Activated CD8-positive, alpha-beta T cell treated with anti-CD3 and anti-CD28 coated beads, Interleukin-2, amount 10 ng/mL, durations not matched to agents 7 days and 5 days (primary cell): Measurements from ENCODE around the gene SPECC1. TPM values are rescaled to one million over a fixed set of nuclear protein-coding genes. Genes with fewer than 3 reads are reported as not detected.
A peak's percentile ranks its signal among the peaks of the same experiment; 100 is the strongest.
"Not testable (repeated sequence)": the region's sequence is repeated elsewhere in the genome, so short reads cannot be mapped to it uniquely, and the experiment has no call there.

Experiments
- ATAC-seq: fragments of 150-1000 bp; cut with Tn5 transposase; one replicate; pipeline ENCODE4 v1.10.0; 2021; ENCODE audit warnings: moderate library complexity
- CTCF ChIA-PET: fragments of 350-600 bp; sonication (Branson Sonifier 250); formaldehyde crosslinking; loops from one replicate; lab custom pipeline; 2021; ENCODE audit warnings: antibody characterized with exemption; lab: Charles Lee
- POLR2A ChIA-PET: fragments of 350-600 bp; sonication (Branson Sonifier 250); formaldehyde crosslinking; loops from one replicate; lab custom pipeline; 2021; ENCODE audit warnings: antibody characterized with exemption; lab: Charles Lee
- DNase-seq: peaks from one replicate; pipeline ENCODE4 v3.0.0-alpha.2; 2020
- H3K27ac Mint-ChIP-seq: one replicate; pipeline ENCODE4 v1.8.0; 2021; ENCODE audit warnings: mild to moderate bottlenecking, mixed read lengths
- H3K27me3 Mint-ChIP-seq: one replicate; pipeline ENCODE4 v1.8.0; 2021; ENCODE audit warnings: low read depth, mixed read lengths
- H3K36me3 Mint-ChIP-seq: one replicate; pipeline ENCODE4 v1.8.0; 2021; ENCODE audit warnings: low read depth, mixed read lengths
- H3K4me1 Mint-ChIP-seq: one replicate; pipeline ENCODE4 v1.8.0; 2021; ENCODE audit warnings: low read depth, mixed read lengths
- H3K4me3 Mint-ChIP-seq: one replicate; pipeline ENCODE4 v1.8.0; 2021; ENCODE audit warnings: mild to moderate bottlenecking, mixed read lengths
- H3K9me3 Mint-ChIP-seq: one replicate; pipeline ENCODE4 v1.8.0; 2022; ENCODE audit warnings: mixed read lengths; ENCODE audit not compliant: insufficient read depth
- total RNA-seq, 2 experiments: library from RNA; stranded (reverse); gene quantifications; one replicate each; pipeline ENCODE4 v1.2.3, GENCODE V29; 2021

The SPECC1 gene
- total RNA-seq, 2 experiments from 2014 or later = 4.2 to 5.3 TPM

DNA sequence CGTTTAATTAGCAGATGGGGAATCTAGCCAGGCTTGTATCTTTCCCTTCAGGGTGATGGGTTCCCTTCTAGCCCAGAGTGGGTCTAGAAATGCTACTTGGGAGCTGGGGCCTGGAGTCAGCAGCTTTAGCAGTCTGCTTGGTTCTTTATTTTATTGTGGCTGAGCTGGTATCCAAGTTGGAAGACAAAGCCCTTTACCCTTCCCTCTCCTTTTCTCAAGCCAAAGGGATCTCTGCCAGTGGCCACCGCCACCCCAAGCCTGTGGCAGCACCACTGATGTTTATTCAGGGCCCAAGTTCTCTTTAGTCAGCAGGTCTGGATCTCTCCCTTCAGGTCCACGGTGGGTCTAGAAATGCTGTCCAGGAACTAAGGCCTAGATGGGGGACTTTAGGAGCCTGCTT is 215.2 kb downstream of the SPECC1 start:
- ChIA-PET POLR2A (no interaction called here), CTCF (interaction anchor here (0.9 to 1.7 kb wide), 5 partner anchors 9 to 232 kb away, joined by 3 to 6 read pairs (median 5); no protein-coding TSS in a partner anchor)
- DNase-seq = no peak
- Mint-ChIP-seq H3K27ac (no peak overlapping the region), H3K36me3 (no peaks in the 10 kb centered on the region), H3K4me3 (no peak overlapping the region), H3K27me3 (peaks cover 18% of the 10 kb centered on the region), H3K4me1 (peaks cover 7% of the 10 kb centered on the region), H3K9me3 (no peaks in the 10 kb centered on the region)
- no peak for ATAC-seq

DNA sequence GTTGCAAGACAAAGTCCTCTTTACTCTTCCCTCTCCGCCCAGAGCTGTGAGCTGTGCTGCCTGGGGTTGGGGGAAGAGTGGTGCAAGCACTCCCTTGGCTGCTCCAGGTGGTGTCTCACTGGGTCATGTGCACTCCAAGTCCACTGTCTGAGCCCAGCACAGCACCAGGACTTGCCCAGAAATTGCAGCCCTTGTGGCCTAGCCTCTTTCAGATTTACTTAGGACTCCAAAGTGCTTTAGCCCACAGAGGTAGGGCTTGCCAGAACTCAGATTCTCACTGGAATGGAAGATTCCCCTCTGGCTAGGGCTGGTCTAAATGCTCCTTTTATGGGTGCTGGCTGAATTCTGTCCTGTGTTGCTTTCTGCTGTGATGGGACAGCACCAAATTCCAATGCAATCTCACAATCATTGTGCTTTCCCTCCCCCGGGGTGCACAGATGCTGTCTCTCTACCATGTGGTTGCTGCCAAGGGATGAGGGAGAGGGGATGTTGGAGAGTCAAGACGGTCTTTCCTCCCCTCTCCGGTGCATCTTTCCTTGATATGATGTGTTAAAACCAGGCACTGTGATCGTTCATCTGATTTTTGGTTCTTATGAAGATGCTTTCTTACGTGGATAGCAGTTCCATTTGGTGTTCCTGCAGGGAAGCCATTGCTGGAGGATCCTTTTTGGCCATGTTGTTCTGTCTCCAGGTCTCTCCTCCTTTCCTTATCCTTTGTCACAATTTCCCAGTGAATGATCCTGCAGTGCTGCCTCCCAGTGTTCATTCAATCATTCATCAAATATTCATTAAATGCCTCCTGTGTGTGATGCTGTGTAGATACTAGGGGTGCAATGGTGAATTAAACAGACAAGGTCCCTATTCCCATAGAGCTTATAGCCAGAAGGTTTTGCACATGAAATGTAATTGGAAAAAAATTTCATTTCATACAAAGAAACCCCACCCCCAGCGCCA is 216.3 kb downstream of the SPECC1 start:
- Mint-ChIP-seq H3K4me3 (no peak overlapping the region), H3K4me1 (peaks cover 7% of the 10 kb centered on the region), H3K9me3 (no peaks in the 10 kb centered on the region), H3K36me3 (no peaks in the 10 kb centered on the region), H3K27ac (no peak overlapping the region), H3K27me3 (peaks cover 16% of the 10 kb centered on the region)
- no peak for DNase-seq
- POLR2A ChIA-PET = no interaction called here
- CTCF ChIA-PET = interaction anchor here (0.9 to 4.3 kb wide), 11 partner anchors 8 to 233 kb away, joined by 3 to 36 read pairs (median 5); no protein-coding TSS in a partner anchor
- ATAC-seq = no peak

DNA sequence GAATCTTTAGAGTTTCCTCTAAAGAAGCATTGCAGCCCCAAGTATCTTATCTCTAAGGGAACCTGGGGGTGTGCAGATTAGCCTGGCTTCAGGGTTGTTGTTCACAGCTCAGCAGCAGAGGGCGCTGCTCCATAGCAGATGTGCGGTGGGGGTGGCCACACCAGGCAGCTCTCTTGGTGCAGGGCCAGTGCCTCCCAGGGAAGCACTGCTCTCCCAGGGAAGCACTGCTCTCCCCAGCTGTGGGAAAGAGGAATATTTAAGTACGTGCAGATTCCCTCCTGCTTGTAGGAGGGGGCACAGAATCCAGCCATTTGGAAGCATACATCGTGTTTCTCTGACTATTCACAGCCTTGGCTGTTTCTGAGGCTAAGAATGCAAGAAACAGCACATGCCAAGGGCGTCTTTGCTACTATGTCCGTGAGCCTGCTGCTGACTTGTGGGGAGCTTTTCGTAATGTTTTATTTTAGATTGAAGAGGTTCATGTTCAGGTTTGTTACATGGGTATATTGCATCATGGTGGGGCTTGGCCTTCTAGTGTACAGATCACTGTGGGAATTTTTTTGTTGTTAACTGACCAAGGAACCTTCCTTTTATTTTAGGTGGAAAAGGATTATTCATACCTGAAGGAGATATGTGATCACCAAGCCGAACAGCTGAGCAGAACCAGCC is 217.8 kb downstream of the SPECC1 start:
- Mint-ChIP-seq H3K9me3 (no peaks in the 10 kb centered on the region), H3K4me1 (peaks cover 7% of the 10 kb centered on the region), H3K27me3 (peaks cover 7% of the 10 kb centered on the region), H3K27ac (no peak overlapping the region), H3K4me3 (no peak overlapping the region), H3K36me3 (no peaks in the 10 kb centered on the region)
- ATAC-seq = peak; percentile 98
- DNase-seq = peak; percentile 85
- CTCF ChIA-PET = interaction anchor here (0.6 to 4.3 kb wide), 32 partner anchors 10 to 238 kb away, joined by 3 to 36 read pairs (median 4); no protein-coding TSS in a partner anchor
- POLR2A ChIA-PET = no interaction called here

DNA sequence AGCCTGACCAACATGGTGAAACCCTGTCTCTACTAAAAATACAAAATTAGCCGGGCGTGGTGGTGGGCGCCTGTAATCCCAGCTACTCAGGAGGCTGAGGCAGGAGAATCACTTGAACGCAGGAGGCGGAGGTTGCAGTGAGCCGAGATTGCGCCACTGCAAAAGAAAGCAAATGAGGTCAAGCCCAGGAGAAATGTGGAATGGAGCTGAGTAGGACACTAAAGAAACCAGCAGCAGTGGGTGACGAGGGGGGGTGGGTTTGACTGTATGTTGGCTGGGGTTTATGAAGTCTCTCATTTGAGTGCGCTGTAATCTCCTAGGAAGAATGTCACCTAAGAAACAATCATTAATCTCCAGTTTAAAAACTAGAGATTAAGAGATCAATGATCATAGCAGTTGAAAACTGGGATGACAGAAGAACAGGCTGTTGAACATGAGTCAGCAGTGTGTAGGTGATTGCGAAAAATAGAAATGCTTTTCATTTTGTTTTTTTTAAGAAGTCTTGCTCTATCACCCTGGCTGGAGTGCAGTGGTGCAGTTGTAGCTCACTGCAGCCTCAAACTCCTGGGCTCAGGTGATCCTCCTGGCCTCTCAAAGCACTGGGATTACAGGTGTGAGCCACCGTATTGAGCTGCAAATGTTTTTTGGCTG is 218.7 kb downstream of the SPECC1 start:
- ATAC-seq, H3K4me1 Mint-ChIP-seq, H3K27ac Mint-ChIP-seq, H3K4me3 Mint-ChIP-seq, H3K36me3 Mint-ChIP-seq, DNase-seq, POLR2A ChIA-PET, H3K27me3 Mint-ChIP-seq, H3K9me3 Mint-ChIP-seq: not testable (repeated sequence)
- CTCF ChIA-PET = interaction anchor here (0.8 to 4.3 kb wide), 20 partner anchors 9 to 239 kb away, joined by 3 to 36 read pairs (median 4); no protein-coding TSS in a partner anchor

DNA sequence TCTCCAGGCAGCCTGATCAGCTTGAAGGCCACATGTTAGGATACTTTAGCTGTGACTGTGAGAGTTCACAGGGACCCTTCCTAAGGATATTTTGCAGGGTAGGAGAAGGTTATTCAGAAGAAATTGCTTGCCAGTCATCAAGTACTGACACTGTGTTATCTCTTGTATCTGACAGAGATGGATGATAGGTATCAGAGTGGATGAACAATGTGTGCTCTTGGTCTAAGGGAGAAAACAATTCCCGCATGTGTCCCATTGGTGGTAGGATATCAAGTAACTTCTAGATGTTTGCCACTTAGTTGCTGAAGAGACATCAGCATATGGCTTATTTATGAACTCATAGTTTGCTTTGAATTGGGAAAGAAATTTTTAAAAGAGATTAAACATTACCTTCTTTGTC is 219.3 kb downstream of the SPECC1 start:
- no peaks in the 10 kb centered on the region for H3K27me3 Mint-ChIP-seq
- no peak for DNase-seq
- H3K4me3 Mint-ChIP-seq = no peak overlapping the region
- ChIA-PET POLR2A (no interaction called here), CTCF (interaction anchor here (0.8 to 4.3 kb wide), 9 partner anchors 8 to 106 kb away, joined by 3 to 36 read pairs (median 10); no protein-coding TSS in a partner anchor)
- H3K9me3 Mint-ChIP-seq = no peaks in the 10 kb centered on the region
- peaks cover 10% of the 10 kb centered on the region for H3K4me1 Mint-ChIP-seq
- H3K36me3 Mint-ChIP-seq = no peaks in the 10 kb centered on the region
- no peak overlapping the region for H3K27ac Mint-ChIP-seq
- ATAC-seq = no peak

DNA sequence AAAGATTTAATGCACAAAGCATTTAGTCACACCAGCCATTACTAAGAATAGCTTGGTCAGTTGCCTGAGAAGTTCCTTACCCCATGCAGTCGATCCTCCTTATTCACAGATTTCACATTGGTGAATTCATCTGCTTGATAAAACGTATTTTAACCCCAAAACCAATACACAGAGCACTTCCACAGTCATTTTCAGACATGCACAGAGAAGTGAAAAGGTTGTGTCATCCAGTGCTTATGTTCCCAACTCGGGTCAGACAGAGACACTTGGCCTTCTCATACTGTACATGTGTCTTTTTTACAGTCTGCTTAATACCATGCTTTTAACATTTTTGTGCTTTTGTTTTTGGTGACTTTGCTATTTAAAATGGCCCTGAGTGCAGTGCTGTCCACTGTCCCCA is 219.7 kb downstream of the SPECC1 start:
- Mint-ChIP-seq H3K4me1 (peaks cover 15% of the 10 kb centered on the region), H3K27me3 (no peaks in the 10 kb centered on the region), H3K4me3 (no peak overlapping the region), H3K9me3 (no peaks in the 10 kb centered on the region), H3K27ac (no peak overlapping the region), H3K36me3 (no peaks in the 10 kb centered on the region)
- DNase-seq (no peak), ATAC-seq (no peak)
- CTCF ChIA-PET = interaction anchor here (1.8 to 4.3 kb wide), 5 partner anchors 8 to 92 kb away, joined by 4 to 36 read pairs (median 21); no protein-coding TSS in a partner anchor
- POLR2A ChIA-PET = no interaction called here

DNA sequence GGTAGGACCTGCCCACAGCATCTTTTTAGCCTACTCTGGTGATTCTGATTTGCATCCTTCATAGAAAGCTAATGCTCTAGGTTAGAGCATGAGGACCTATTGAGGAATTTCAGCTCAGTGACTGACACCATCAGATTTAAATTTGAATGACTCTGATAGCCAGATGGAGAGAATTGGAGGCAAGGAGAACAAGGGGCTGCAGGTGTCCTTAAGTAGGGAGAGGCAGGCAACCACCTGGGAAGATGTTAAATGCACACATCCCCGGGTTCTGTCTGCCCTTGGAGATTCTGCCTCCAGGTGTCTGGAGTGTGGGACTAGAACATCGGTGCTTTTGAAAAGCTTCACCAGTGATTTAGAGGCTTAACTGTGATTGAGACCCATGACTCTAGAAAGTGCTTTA is 221.8 kb downstream of the SPECC1 start:
- H3K4me1 Mint-ChIP-seq = peaks cover 32% of the 10 kb centered on the region
- CTCF ChIA-PET = interaction anchor here (0.7 to 1.0 kb wide), 2 partner anchors 47 to 90 kb away, joined by 3 read pairs; no protein-coding TSS in a partner anchor
- peaks cover 6% of the 10 kb centered on the region for H3K9me3 Mint-ChIP-seq
- peaks cover 10% of the 10 kb centered on the region for H3K36me3 Mint-ChIP-seq
- no peak overlapping the region for H3K27ac Mint-ChIP-seq
- POLR2A ChIA-PET = no interaction called here
- H3K4me3 Mint-ChIP-seq = no peak overlapping the region
- ATAC-seq = no peak
- DNase-seq = no peak
- H3K27me3 Mint-ChIP-seq = no peaks in the 10 kb centered on the region

DNA sequence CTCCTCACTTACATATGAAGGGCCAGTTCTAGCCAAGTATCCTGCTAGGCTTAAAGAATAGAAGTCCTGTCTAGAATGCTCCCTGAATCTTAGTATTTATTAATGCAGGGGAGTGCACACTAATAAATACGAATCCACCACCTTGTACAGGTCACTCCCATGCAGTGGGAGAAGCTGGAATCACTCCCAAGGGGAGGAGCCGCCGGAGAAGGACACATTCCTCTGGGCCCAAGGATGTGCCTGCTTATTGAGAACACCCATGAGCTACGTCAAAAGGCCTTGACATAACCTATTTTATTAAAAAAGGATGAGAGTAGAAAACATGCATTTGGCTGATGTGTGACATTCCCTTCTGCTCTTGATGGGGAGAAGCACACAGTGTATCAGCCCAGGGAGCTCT is 223.5 kb downstream of the SPECC1 start:
- H3K27ac Mint-ChIP-seq = no peak overlapping the region

DNA sequence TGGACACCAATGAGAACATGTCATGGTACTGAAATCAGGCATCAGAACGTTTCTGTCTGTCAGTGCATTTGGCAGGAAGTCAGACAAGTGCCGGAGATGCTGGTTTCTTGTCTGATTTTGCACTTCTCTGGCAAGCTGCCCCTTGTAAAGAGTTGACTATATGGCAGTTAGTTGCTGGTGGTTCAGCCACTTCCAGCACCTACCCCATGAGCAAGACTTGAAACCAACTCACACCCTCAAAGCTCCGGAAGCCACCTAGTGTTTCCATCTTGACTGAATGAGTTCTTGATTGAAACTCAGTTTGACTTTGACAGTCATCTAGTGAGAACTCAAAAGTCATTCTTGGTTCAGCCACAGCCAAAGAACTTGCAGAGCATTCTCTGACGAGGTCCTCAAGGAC is 225.1 kb downstream of the SPECC1 start:
- POLR2A ChIA-PET = interaction anchor here (0.7 to 1.1 kb wide), 4 partner anchors 12 to 44 kb away, joined by 3 to 4 read pairs (median 3); no protein-coding TSS in a partner anchor

More for the DNA sequence above, 223.5 kb downstream of the SPECC1 start:
- H3K36me3 Mint-ChIP-seq = peaks cover 13% of the 10 kb centered on the region
- ChIA-PET CTCF (interaction anchor here (0.8 to 2.7 kb wide), 4 partner anchors 8 to 110 kb away, joined by 4 to 20 read pairs (median 6); no protein-coding TSS in a partner anchor), POLR2A (no interaction called here)
- DNase-seq (no peak), ATAC-seq (no peak)
- peaks cover 6% of the 10 kb centered on the region for H3K9me3 Mint-ChIP-seq
- H3K4me3 Mint-ChIP-seq = no peak overlapping the region
- H3K27me3 Mint-ChIP-seq = no peaks in the 10 kb centered on the region
- H3K4me1 Mint-ChIP-seq = peaks cover 25% of the 10 kb centered on the region

DNA sequence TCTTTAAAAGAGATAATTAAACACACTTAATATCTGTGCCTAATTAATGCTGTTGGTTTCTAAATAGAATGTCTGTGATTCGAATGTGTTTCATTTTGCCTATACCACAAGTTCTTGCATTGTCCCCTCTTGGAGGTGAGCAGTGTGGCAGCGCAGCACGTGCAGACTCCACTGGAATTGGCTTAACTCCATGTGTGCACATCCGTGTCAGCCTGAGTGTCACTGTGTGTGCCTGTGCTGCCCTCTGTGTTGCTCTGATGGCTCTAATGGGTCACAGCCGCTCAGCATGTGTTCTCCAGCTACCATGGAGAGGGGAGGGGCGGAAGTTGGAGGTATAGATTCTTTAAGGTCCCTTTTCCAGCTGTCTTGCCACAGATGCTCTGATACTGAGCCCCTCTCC is 226.6 kb downstream of the SPECC1 start:
- no peak overlapping the region for H3K4me3 Mint-ChIP-seq
- POLR2A ChIA-PET = no interaction called here

More for the DNA sequence above, 225.1 kb downstream of the SPECC1 start:
- peaks cover 25% of the 10 kb centered on the region for H3K4me1 Mint-ChIP-seq
- peak overlapping the region; percentile 37 for H3K4me3 Mint-ChIP-seq
- no peaks in the 10 kb centered on the region for H3K27me3 Mint-ChIP-seq
- CTCF ChIA-PET = interaction anchor here (0.6 to 4.0 kb wide), 7 partner anchors 9 to 182 kb away, joined by 3 to 34 read pairs (median 4); no protein-coding TSS in a partner anchor
- peaks cover 6% of the 10 kb centered on the region for H3K9me3 Mint-ChIP-seq
- peaks cover 13% of the 10 kb centered on the region for H3K36me3 Mint-ChIP-seq
- ATAC-seq (peak; percentile 97), DNase-seq (peak; percentile 81)
- peak overlapping the region; percentile 92 for H3K27ac Mint-ChIP-seq

More for the DNA sequence above, 226.6 kb downstream of the SPECC1 start:
- no peak for ATAC-seq
- CTCF ChIA-PET = interaction anchor here (1.6 to 4.0 kb wide), 5 partner anchors 8 to 62 kb away, joined by 4 to 34 read pairs (median 6); no protein-coding TSS in a partner anchor
- peaks cover 6% of the 10 kb centered on the region for H3K9me3 Mint-ChIP-seq
- no peaks in the 10 kb centered on the region for H3K27me3 Mint-ChIP-seq
- no peak overlapping the region for H3K27ac Mint-ChIP-seq
- no peak for DNase-seq
- H3K36me3 Mint-ChIP-seq = peaks cover 13% of the 10 kb centered on the region
- H3K4me1 Mint-ChIP-seq = peaks cover 25% of the 10 kb centered on the region
